ENCODE results near the gene LARGE1.

Gene LARGE1

DNA sequence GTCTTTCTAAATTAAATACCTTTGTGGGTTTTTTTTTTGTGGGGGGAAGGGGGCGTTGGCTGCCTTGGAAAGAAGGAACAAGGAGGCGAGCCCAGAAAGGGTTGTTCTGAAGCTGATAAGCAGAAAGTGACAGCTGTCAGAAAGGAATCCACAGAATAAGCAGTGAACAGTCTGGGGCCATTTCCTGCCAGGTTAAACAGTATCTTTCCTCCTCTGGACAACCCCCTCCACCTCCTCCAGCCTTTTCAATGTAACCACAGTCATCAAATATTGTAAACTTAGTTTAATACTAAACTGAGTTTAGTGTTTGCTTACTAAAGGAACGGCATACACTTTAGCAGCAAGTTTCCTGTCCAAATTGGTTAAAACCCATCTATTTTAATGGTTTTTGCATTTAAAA lies 590.9 kb downstream of the LARGE1 start:
- no peak for DNase-seq

- no peak for DNase-seq
Observed at GRCh38 chr22:33328789-33329296, 591.4 kb downstream of the LARGE1 start.

DNA sequence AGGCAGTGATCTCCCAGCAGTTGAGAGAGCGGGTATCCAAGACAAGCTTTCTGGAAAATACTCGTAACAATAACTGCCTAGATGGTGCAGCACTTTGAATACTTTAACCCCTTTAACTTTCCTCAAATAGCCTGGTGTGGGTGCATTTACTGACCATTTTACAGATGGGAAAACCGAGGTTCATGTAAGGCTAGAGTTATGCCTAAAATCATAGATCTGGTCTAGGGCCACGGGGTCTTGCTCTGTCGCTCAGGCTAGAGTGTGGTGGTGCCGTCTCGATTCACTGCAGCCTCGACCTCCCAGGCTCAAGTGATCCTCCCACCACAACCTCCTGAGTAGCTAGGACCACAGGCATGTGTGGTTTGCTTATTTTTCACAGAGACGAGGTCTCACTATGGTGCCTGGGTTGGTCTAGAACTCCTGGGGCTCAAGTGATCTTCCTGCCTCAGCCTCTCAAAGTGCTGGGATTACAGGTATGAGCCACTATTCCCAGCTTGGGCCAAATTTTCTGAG lies 592.9 kb downstream of the LARGE1 start:
- no peak for DNase-seq

DNA sequence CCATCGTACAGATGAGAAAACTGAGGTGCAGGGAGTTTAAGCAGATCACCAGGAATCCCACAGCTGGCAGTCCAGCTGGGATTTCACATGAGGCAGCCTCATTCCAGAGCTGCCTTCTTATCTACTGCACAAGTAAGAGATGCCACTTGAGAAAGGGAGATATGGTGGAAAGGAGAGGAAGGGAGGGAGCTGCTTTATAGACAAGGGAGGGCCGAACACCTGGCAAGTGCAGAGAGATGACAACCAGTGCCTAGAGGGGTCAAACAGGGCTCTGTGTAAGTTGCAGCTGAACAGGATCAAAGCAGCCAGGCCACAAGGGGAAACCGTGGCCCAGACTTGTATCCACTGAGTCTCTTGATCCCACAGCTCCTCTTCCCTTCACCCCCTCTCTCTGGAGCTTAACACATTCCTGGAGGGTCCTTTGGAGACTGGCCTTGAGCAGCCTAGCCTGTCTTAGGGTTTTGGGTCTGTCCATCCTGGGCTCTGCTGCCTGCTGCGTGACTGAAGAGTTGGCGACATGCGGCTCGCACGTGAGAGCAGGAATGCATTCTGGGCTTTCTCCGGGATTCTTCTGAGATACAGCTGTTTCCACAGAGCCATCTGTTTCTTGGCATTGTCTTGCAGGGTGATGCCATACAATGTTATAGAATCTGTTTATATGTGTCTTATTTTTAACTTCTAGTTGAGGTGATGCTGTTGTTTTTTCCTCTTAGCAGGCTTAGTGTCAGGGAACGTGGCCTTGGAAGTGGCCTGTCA lies 593.6 kb downstream of the LARGE1 start:
- DNase-seq: no peak

GRCh38 chr22:33325232-33326004 lies 594.9 kb downstream of the LARGE1 start:
- DNase-seq: no peak

DNA sequence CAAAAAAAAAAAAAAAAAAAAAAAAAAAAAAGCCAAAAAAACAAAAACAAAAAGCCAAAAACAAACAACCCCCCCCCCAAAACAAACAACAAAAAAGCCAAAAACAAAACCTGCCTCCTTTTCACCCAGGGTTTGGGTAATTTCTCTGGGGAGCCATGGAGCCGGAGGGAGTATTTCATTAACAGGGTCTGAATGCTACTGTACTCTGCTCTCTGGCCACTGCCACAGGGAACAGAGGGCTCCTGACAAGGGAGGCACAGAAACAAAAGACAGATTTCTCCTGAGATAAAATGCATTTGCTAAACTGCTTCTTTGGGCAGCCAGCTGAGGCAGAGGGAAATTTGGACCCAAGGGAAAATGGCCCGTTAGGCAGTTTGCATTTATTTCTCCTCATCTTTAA lies 596.0 kb downstream of the LARGE1 start:
- no peak for DNase-seq

GRCh38 chr22:33321466-33321865 lies 598.8 kb downstream of the LARGE1 start:
- DNase-seq: no peak

- no peak for DNase-seq
Observed at GRCh38 chr22:33315954-33316353, 604.3 kb downstream of the LARGE1 start.

- no peak for DNase-seq
Observed at GRCh38 chr22:33315117-33315516, 605.2 kb downstream of the LARGE1 start.

GRCh38 chr22:33314316-33314715 lies 606.0 kb downstream of the LARGE1 start:
- no peak for DNase-seq

GRCh38 chr22:33303099-33303498 lies 617.2 kb downstream of the LARGE1 start:
- no peak for DNase-seq

DNA sequence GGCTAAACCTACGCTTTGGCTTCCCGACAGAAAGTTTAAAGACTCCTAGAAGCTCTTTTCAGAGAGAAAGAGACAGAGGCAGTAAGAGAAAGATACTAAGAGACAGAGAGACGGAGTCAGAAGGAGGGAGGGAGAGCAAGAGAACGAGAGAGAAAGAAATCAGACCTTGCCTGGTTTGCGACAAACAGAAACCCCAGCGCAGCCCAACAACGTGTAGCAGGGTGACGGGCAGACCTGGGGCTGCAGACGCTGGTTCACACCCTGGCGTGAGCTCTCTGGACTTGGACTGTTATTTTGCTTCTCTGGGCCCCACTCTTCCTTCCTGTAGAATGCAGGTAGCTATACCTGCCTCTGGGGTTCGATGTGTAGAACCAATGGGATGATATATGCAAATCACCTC lies 617.7 kb downstream of the LARGE1 start:
- DNase-seq: no peak

- peak; percentile 45 for DNase-seq
Observed at GRCh38 chr22:33302049-33302545, 618.2 kb downstream of the LARGE1 start.

DNA sequence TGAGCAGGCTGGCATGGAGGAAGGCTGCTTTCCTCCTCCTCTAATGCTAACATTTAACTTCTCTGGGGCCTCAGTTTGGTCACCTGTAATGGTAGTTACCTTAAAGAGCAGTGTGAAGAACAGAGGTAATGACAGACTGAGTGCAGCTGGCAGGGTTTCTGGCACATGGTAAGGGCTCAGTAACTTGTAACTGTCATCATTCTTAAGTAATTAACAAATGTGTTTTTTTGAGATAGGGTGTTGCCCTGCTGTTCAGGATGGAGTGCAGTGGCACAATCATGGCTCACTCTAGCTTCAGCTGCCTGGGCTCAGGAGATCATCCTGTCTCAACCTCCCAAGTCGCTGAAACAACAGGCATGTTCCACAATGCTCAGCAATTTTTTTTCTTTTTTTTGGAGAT lies 620.1 kb downstream of the LARGE1 start:
- no peak for DNase-seq

GRCh38 chr22:33299245-33299956 lies 620.9 kb downstream of the LARGE1 start:
- DNase-seq: no peak

DNA sequence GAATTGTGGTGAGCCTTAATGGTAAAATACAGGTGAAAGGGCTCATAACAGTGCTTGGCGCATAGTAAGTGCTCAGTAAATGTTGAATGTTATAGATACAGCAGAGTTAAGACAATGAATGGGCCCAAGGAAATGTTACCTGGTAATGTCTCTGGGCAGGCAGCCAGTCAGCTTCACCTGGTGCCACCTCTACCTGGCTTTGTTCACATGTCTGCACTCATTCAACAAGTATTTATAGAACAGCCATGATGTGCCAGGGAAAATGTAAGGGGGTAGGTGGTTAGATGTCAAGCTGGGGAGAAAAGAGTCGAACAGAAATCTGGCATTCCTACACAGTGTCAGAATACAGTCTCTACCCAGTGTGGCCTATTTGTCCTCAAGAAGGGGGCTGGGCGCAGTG lies 623.3 kb downstream of the LARGE1 start:
- DNase-seq: no peak

DNA sequence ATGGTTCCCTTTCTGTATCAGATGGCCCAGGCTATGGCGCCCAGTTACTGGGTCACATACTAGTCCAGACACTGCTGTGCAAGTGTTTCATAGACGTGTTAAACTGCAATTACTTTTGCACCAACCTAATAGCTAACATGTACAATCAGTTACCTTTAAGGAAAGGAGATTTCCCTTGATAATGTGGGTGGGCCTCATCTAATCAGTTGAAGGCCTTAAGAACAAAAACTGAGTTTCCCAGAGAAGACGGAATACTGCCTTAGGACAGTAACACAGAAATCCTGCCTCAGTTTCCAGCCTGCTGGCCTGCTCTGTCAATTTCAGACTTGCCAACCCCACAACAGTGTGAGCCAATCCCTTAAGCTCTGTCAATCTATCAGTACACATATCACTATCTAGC lies 632.2 kb downstream of the LARGE1 start:
- no peak for DNase-seq

GRCh38 chr22:33275073-33275443 lies 645.2 kb downstream of the LARGE1 start:
- DNase-seq: no peak

- no peak for DNase-seq
Observed at GRCh38 chr22:33274214-33275072, 645.8 kb downstream of the LARGE1 start.

GRCh38 chr22:33272871-33273270 lies 647.4 kb downstream of the LARGE1 start:
- no peak for DNase-seq

- no peak for DNase-seq
Observed at GRCh38 chr22:33272180-33272579, 648.1 kb downstream of the LARGE1 start.

All from activated T-cell treated with anti-CD3 and anti-CD28 coated beads, Interleukin-2, amount 50 U/mL, for 1 hour (primary cell).